ENCODE data around the gene APPBP2.

- no peak for TF ChIP-seq CTCF (IDR thresholded peaks at IDR 0.05; ENCODE audit: extremely low read depth in 1 of 2, insufficient read depth in 1 of 2, low read depth in 1 of 2, low read length in 2 of 2)
- TF ChIP-seq POLR2A (IDR thresholded peaks at IDR 0.05; ENCODE audit: low read depth, low read length), result no peak
- TF ChIP-seq MYC (IDR thresholded peaks at IDR 0.05; ENCODE audit: low read depth, low read length), result no peak
- TF ChIP-seq EZH2 (IDR thresholded peaks at IDR 0.05; ENCODE audit: borderline replicate concordance, low read depth, low read length, severe bottlenecking), result no peak
- no peak for TF ChIP-seq POLR2AphosphoS5 (IDR thresholded peaks at IDR 0.05; ENCODE audit: insufficient read depth, low read depth, low read length)
- TF ChIP-seq JUN (IDR thresholded peaks at IDR 0.05; ENCODE audit: borderline replicate concordance, insufficient read depth, insufficient read length, low read depth), result no peak
- no peak for TF ChIP-seq FOS (IDR thresholded peaks at IDR 0.05; ENCODE audit: borderline replicate concordance, insufficient read depth, low read length)
- no peak for TF ChIP-seq MAX (IDR thresholded peaks at IDR 0.05; ENCODE audit: insufficient read depth, insufficient read length)
These were observed 86.5 kb downstream of the APPBP2 start for GRCh38 chr17:60439501-60439900.
